ENCODE measurements around the gene ECM1.

The ECM1 gene

DNA sequence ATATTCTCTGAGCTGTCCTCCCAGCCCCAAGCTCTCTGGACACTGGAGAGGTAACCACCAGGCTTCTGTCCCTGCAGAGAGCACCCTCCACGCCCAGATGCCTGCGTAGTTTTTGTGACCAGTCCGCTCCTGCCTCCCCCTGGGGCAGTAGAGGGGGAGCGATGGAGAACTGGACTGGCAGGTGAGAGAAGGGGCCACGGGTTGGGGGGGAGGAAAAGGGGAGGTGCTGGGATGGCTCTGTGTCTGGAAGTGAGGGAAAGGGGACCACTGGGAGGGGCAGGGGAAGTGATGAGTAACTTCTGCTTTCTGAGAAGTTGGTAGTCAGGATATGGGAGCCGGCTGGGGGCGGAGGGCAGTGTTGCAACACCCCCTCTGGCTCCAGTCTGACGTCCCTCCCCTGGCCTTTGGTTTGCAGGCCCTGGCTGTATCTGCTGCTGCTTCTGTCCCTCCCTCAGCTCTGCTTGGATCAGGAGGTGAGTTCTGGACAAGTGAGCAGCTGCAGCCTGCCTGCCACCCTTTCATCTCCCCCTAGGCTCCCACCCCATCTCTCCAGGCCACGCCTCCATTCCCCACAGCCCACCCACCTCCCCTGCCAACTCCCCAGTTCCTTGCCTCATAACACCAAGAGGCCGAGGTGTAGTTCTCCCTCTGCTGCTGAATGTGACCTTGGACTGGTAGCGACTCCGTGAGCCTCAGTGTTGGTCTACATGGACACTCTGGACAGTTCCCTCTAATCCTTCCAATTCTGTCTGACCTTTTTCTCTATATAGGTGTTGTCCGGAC, 44.4 kb downstream of the ECM1 start:
- no peak for DNase-seq (ENCODE audit: low read depth)
- TF ChIP-seq, protein P1, sequence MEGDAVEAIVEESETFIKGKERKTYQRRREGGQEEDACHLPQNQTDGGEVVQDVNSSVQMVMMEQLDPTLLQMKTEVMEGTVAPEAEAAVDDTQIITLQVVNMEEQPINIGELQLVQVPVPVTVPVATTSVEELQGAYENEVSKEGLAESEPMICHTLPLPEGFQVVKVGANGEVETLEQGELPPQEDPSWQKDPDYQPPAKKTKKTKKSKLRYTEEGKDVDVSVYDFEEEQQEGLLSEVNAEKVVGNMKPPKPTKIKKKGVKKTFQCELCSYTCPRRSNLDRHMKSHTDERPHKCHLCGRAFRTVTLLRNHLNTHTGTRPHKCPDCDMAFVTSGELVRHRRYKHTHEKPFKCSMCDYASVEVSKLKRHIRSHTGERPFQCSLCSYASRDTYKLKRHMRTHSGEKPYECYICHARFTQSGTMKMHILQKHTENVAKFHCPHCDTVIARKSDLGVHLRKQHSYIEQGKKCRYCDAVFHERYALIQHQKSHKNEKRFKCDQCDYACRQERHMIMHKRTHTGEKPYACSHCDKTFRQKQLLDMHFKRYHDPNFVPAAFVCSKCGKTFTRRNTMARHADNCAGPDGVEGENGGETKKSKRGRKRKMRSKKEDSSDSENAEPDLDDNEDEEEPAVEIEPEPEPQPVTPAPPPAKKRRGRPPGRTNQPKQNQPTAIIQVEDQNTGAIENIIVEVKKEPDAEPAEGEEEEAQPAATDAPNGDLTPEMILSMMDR (IDR thresholded peaks at IDR 0.05; ENCODE audit: insufficient read depth, low read depth, low read length, missing control alignments): no peak
- H3K4me3 ChIP-seq (ENCODE audit: low read depth, low read length): no peak overlapping the region

DNA sequence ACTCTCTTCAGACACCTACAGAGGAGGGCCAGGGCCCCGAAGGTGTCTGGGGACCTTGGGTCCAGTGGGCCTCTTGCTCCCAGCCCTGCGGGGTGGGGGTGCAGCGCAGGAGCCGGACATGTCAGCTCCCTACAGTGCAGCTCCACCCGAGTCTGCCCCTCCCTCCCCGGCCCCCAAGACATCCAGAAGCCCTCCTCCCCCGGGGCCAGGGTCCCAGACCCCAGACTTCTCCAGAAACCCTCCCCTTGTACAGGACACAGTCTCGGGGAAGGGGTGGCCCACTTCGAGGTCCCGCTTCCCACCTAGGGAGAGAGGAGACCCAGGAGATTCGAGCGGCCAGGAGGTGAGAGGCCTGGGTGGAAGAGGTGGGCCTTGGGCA, 45.0 kb downstream of the ECM1 start:
- TF ChIP-seq, protein P1 (IDR thresholded peaks at IDR 0.05; ENCODE audit: insufficient read depth, low read depth, low read length, missing control alignments): no peak
- DNase-seq (ENCODE audit: low read depth): no peak
- no peak overlapping the region for H3K4me3 ChIP-seq (ENCODE audit: low read depth, low read length)

DNA sequence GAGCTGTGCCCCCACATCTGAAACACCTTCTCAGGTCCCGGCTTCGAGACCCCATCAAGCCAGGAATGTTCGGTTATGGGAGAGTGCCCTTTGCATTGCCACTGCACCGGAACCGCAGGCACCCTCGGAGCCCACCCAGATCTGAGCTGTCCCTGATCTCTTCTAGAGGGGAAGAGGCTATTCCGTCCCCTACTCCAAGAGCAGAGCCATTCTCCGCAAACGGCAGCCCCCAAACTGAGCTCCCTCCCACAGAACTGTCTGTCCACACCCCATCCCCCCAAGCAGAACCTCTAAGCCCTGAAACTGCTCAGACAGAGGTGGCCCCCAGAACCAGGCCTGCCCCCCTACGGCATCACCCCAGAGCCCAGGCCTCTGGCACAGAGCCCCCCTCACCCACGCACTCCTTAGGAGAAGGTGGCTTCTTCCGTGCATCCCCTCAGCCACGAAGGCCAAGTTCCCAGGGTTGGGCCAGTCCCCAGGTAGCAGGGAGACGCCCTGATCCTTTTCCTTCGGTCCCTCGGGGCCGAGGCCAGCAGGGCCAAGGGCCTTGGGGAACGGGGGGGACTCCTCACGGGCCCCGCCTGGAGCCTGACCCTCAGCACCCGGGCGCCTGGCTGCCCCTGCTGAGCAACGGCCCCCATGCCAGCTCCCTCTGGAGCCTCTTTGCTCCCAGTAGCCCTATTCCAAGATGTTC, 45.6 kb downstream of the ECM1 start:
- H3K4me3 ChIP-seq (ENCODE audit: low read depth, low read length): no peak overlapping the region

DNA sequence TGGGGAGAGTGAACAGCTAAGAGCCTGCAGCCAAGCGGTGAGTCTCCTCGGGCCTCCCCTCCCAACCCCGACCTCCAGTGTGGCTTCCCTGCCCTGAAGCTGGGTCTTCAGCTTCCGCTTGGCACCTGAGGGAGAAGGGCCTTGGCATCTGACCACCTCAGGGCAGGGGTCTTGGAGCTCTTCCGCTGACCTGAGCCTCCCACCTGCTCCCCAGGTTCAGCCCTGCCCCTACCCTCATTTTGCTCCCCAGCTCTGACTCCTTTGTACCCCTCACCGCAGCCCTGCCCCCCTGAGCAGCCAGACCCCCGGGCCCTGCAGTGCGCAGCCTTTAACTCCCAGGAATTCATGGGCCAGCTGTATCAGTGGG, 46.2 kb downstream of the ECM1 start:
- TF ChIP-seq, protein P1 (IDR thresholded peaks at IDR 0.05; ENCODE audit: insufficient read depth, low read depth, low read length, missing control alignments): no peak
- DNase-seq (ENCODE audit: low read depth): no peak
- no peak overlapping the region for H3K4me3 ChIP-seq (ENCODE audit: low read depth, low read length)

More for the DNA sequence above, 45.6 kb downstream of the ECM1 start:
- no peak for DNase-seq (ENCODE audit: low read depth)
- TF ChIP-seq, protein P1 (IDR thresholded peaks at IDR 0.05; ENCODE audit: insufficient read depth, low read depth, low read length, missing control alignments): no peak

DNA sequence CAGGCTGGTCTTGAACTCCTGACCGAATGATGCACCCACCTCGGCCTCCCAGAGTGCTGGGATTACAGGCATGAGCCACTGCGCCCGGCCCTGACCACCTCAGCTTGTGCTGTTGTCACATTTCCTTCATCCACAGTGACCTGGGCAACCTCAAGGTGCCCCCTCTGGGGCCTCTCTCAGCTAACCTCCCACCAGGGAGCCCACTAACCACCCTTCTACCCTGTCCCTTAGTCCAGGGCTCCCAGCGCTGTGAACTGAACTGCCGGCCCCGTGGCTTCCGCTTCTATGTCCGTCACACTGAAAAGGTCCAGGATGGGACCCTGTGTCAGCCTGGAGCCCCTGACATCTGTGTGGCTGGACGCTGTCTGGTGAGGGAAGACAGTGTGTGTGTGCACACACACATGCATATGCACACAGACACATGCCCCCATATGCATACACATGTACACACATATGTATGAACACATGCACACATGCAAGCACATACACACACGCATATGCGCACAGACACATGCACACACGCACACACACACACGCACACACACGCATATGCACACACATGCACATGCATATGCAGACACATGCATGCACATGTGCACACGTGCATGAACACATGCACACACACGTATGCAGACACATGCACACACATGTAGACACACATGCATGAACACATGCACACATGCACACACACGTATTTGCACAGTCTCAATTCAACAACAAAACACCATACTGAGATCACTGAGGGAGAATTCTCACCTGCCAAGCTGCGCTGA, 47.5 kb downstream of the ECM1 start:
- DNase-seq (ENCODE audit: low read depth): no peak
- H3K4me3 ChIP-seq (ENCODE audit: low read depth, low read length): no peak overlapping the region
- TF ChIP-seq, protein P1 (IDR thresholded peaks at IDR 0.05; ENCODE audit: insufficient read depth, low read depth, low read length, missing control alignments): no peak

DNA sequence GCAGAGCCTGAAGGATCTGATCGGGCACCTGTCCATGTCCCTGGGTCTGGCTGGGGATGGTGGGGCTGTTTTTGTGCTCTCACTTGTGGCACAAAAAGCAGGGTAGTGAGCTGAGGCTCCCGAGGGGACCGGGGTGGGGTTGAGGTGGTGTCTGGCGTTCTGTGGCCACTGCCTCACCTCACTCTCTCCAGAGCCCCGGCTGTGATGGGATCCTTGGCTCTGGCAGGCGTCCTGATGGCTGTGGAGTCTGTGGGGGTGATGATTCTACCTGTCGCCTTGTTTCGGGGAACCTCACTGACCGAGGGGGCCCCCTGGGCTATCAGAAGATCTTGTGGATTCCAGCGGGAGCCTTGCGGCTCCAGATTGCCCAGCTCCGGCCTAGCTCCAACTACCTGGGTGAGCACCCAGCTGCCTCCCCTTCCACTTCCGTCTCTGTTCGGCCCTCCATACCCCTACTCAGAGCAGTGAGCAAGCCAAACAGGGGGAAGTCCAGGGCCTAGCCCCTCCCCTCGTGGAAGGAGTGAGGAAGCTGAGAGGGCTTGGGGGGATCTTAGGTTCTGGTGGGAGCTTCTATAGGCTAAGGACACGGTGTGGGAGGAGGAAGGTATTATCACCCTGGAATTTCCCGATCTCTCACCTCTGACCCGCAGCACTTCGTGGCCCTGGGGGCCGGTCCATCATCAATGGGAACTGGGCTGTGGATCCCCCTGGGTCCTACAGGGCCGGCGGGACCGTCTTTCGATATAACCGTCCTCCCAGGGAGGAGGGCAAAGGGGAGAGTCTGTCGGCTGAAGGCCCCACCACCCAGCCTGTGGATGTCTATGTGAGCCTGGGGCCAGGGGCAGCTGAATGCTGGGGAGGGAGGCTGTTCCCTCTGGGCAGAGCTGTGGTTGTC, 48.3 kb downstream of the ECM1 start:
- DNase-seq (ENCODE audit: low read depth): no peak
- TF ChIP-seq, protein P1 (IDR thresholded peaks at IDR 0.05; ENCODE audit: insufficient read depth, low read depth, low read length, missing control alignments): no peak
- H3K4me3 ChIP-seq (ENCODE audit: low read depth, low read length): no peak overlapping the region

All from GM12865 (cell line).